SU-DHL-6 (cell line): ENCODE results near the gene NBDY.
"Not testable (repeated sequence)": the region's sequence is repeated elsewhere in the genome, so short reads cannot be mapped to it uniquely, and the experiment has no call there.

Experiments used
- CTCF ChIP-seq: fragments of 200-600 bp; sonication (generic); IDR thresholded peaks from one replicate; pipeline ENCODE4 v1.5.1; 2017; ENCODE audit warnings: antibody characterized with exemption, mild to moderate bottlenecking, low read length, moderate library complexity; ENCODE audit not compliant: insufficient read depth, poor library complexity, severe bottlenecking
- EZH2phosphoT487 ChIP-seq: fragments of 200-600 bp; sonication (generic), shearing (Covaris generic); conservative IDR thresholded peaks from 2 replicates; pipeline ENCODE4 v1.6.1; 2018; ENCODE audit warnings: mild to moderate bottlenecking, antibody characterized with exemption, low read length, moderate library complexity, mixed read lengths

GRCh38 chrX:56760410-56761124 lies 31.5 kb downstream of the NBDY start:
- not testable (repeated sequence) for TF ChIP-seq CTCF, EZH2phosphoT487
